ENCODE measurements around the gene ASCC3.

ASCC3 gene

DNA sequence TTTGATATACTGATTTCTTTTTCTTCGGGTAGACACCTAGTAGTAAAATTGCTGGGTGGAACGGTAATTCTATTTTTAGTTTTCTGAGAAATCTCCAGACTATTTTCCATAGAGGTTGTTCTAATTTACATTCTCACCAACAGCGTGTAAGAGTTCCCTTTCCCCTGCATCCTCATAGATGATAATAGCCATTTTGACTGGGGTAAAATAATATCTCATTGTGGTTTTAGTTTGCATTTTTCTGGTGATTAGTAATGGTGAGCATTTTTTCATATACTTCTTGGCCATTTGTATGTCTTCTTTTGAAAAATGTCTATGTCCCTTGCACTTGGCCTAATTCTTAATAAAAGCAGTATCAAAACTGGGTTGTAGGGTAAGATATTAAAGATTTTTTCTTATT is 267.5 kb downstream of the ASCC3 start:
- no peaks in the 10 kb centered on the region for H3K27me3 ChIP-seq
- H3K9me3 ChIP-seq, result no peaks in the 10 kb centered on the region
- H3K4me3 ChIP-seq, result no peak overlapping the region
- TF ChIP-seq, protein P1, sequence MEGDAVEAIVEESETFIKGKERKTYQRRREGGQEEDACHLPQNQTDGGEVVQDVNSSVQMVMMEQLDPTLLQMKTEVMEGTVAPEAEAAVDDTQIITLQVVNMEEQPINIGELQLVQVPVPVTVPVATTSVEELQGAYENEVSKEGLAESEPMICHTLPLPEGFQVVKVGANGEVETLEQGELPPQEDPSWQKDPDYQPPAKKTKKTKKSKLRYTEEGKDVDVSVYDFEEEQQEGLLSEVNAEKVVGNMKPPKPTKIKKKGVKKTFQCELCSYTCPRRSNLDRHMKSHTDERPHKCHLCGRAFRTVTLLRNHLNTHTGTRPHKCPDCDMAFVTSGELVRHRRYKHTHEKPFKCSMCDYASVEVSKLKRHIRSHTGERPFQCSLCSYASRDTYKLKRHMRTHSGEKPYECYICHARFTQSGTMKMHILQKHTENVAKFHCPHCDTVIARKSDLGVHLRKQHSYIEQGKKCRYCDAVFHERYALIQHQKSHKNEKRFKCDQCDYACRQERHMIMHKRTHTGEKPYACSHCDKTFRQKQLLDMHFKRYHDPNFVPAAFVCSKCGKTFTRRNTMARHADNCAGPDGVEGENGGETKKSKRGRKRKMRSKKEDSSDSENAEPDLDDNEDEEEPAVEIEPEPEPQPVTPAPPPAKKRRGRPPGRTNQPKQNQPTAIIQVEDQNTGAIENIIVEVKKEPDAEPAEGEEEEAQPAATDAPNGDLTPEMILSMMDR (IDR thresholded peaks at IDR 0.05), result no peak
- peaks cover 0 to 10% (median 3%) of the 10 kb centered on the region in 3 donors for H3K36me3 ChIP-seq
- no peak overlapping the region for H3K27ac ChIP-seq
- no peaks in the 10 kb centered on the region for H3K4me1 ChIP-seq
- no peak for DNase-seq
- intact Hi-C loops (cut with DNase I; ENCODE audit: low total_unique reads), result no loop called here

DNA sequence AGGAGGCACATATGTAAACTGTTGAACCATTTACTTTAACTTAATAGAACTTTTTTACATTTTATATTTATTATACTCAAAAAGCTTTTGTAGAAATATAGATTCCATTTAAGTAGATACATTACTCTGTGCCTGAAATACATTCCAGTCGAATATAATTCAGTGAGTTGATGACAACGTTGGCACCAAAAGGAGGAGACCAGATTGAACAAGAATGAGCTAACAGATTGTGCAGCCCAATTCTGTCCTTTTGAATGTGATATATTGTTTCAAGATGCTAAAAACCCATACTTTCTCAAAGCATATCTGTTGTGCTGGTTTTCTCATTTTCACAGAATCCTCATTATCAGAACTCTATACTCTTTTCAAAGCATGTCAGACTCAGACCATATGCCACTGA is 269.0 kb downstream of the ASCC3 start:
- no peak for DNase-seq
- Histone ChIP-seq H3K27ac (no peak overlapping the region), H3K27me3 (no peaks in the 10 kb centered on the region), H3K4me3 (no peak overlapping the region), H3K9me3 (no peaks in the 10 kb centered on the region), H3K36me3 (peaks cover 0 to 6% (median 0%) of the 10 kb centered on the region in 3 donors), H3K4me1 (no peaks in the 10 kb centered on the region)
- intact Hi-C loops (cut with DNase I; ENCODE audit: low total_unique reads), result no loop called here
- TF ChIP-seq, protein P1 (IDR thresholded peaks at IDR 0.05), result no peak

DNA sequence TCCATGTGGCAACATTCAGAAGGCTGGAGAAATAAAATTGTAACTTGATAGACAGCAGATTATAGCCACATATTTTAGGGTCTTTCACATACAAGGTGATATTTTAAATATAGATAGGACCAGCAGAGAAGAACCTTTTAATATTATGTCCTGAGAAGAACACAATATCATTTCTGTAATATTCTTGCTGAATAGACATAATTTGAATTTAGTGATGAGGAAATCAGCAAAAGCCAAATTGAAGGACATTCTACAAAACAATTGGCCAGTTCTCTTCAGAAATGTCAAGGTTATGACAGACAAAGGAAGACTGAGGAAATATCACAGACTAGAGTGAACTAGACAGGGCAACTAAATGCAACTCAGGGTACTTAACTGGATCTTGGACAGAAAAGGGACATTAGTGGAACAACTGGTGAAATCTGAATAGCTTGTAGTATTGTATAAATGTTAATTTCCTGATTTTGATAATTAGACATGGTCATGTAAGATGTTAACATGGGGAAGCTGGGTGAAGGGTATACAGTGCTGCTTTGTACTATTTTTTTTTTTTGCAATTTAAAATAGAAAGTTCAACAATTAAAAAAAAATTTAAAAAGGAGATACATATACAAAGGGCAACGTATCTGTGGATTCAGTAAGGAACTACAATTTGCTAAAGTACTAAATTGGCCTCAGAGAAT is 281.9 kb downstream of the ASCC3 start:
- Histone ChIP-seq H3K4me1 (no peaks in the 10 kb centered on the region), H3K27me3 (no peaks in the 10 kb centered on the region), H3K36me3 (peaks cover 11 to 25% (median 13%) of the 10 kb centered on the region in 3 donors), H3K9me3 (no peaks in the 10 kb centered on the region), H3K27ac (no peak overlapping the region), H3K4me3 (no peak overlapping the region)
- intact Hi-C loops (cut with DNase I; ENCODE audit: low total_unique reads), result no loop called here
- TF ChIP-seq, protein P1 (IDR thresholded peaks at IDR 0.05), result no peak
- DNase-seq, result no peak

DNA sequence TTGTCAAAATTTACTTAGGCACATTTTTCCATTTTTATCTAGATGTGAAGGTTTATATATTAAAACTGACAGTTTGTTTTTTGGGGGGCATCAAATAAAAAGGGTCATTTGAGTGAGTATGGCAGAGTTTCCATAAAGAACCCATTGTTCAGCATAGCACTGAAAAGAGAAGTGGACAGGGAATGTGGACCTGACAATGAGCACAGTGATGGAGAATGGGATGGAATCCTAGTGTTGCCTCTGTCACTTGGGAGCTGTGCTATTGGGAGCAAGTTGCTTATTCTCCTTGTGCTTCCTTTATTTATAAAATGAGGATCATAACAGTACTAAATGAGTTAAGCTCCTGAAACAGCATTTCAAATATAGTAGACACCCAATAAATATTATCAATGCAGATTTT is 285.7 kb downstream of the ASCC3 start:
- no peak for DNase-seq
- TF ChIP-seq, protein P1 (IDR thresholded peaks at IDR 0.05), result no peak
- Histone ChIP-seq H3K36me3 (peaks cover 5 to 12% (median 10%) of the 10 kb centered on the region in 3 donors), H3K9me3 (no peaks in the 10 kb centered on the region), H3K4me1 (peaks cover 0 to 10% (median 1%) of the 10 kb centered on the region in 4 donors), H3K27me3 (no peaks in the 10 kb centered on the region), H3K27ac (no peak overlapping the region), H3K4me3 (no peak overlapping the region)
- intact Hi-C loops (cut with DNase I; ENCODE audit: low total_unique reads), result no loop called here

DNA sequence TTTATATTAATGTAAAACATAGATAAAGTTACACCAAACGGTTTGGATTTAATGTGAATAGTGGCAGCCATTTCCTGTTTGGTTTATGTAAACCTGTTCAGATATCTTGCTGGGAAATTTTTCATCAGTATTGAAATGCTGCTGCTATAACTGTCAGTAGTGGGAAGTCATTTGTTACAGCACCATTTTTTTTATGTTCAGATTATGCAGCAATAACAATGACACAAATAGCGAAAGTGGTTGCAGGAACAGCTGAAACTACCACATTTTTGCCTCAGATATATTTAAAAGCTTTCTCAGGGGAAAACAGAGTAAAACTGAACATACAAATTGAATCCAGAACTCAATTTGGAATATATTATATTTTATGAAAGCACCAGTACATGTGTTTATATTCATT is 287.6 kb downstream of the ASCC3 start:
- TF ChIP-seq, protein P1 (IDR thresholded peaks at IDR 0.05), result no peak
- no peaks in the 10 kb centered on the region for H3K9me3 ChIP-seq
- peaks cover 0 to 22% (median 15%) of the 10 kb centered on the region in 3 donors for H3K36me3 ChIP-seq
- no peaks in the 10 kb centered on the region for H3K27me3 ChIP-seq
- no peak overlapping the region for H3K4me3 ChIP-seq
- DNase-seq, result no peak
- peaks cover 0 to 10% (median 1%) of the 10 kb centered on the region in 4 donors for H3K4me1 ChIP-seq
- H3K27ac ChIP-seq, result no peak overlapping the region
- intact Hi-C loops (cut with DNase I; ENCODE audit: low total_unique reads), result no loop called here

Measured in tibial artery (tissue), 4 donors.